BLaER1 treated with 17β-estradiol and CSF1 and Interleukin-3, amounts not matched to agents 10 nM and 100 nM (cell line): Measurements from ENCODE around the gene PARP8.
"Not testable (repeated sequence)": the region's sequence is repeated elsewhere in the genome, so short reads cannot be mapped to it uniquely, and the experiment has no call there.

Experiments used
- H3K27ac ChIP-seq, 11 experiments: shearing (Covaris generic); formaldehyde crosslinking; 2 replicates each; pipeline ENCODE4 v1.8.1; 2022
- H3K27me3 ChIP-seq, 11 experiments: shearing (Covaris generic); formaldehyde crosslinking; 2 replicates each; pipeline ENCODE4 v1.8.1; 2022
- H3K36me3 ChIP-seq, 11 experiments: shearing (Covaris generic); formaldehyde crosslinking; 2 replicates each; pipeline ENCODE4 v1.8.1; 2022
- H3K4me1 ChIP-seq, 10 experiments: shearing (Covaris generic); formaldehyde crosslinking; 2 replicates each; pipeline ENCODE4 v1.8.1; 2022
- H3K4me2 ChIP-seq, 11 experiments: shearing (Covaris generic); formaldehyde crosslinking; 2 replicates each; pipeline ENCODE4 v1.8.1; 2022
- H3K4me3 ChIP-seq, 10 experiments: shearing (Covaris generic); formaldehyde crosslinking; 2 replicates each; pipeline ENCODE4 v1.8.1; 2022
- H3K9ac ChIP-seq, 11 experiments: shearing (Covaris generic); formaldehyde crosslinking; 2 replicates each; pipeline ENCODE4 v1.8.1; 2022
- H3K9me3 ChIP-seq, 11 experiments: shearing (Covaris generic); formaldehyde crosslinking; replicated peaks in 1 of 11; 2 replicates each; pipeline ENCODE4 v1.8.1; 2022
- H4K20me1 ChIP-seq, 11 experiments: shearing (Covaris generic); formaldehyde crosslinking; 2 replicates each; pipeline ENCODE4 v1.8.1; 2022
- Cebpa-rat ChIP-seq, 11 experiments: shearing (Covaris generic); IDR thresholded peaks; 2 replicates each; pipeline ENCODE4 v1.8.1; 2022

PARP8 gene

GRCh38 chr5:50763351-50763750 is 96.9 kb downstream of the PARP8 start:
- peaks cover 13 to 94% (median 44%) of the 10 kb centered on the region in 11 experiments; a peak in 18 of 22 replicates for H3K36me3 ChIP-seq
- H3K4me1 ChIP-seq: no peaks in the 10 kb centered on the region
- no peak overlapping the region for H3K4me2 ChIP-seq
- no peak overlapping the region for H3K9ac ChIP-seq
- H3K27ac ChIP-seq: no peak overlapping the region
- H3K27me3 ChIP-seq: no peaks in the 10 kb centered on the region
- H4K20me1 ChIP-seq: peaks cover 0 to 3% (median 0%) of the 10 kb centered on the region in 11 experiments; a peak in 1 of 22 replicates
- H3K4me3 ChIP-seq: no peak overlapping the region
- TF ChIP-seq Cebpa-rat (IDR thresholded peaks at IDR 0.05): no peak
- H3K9me3 ChIP-seq: no peaks in the 10 kb centered on the region

- peaks cover 0 to 4% (median 0%) of the 10 kb centered on the region in 10 experiments; a peak in 1 of 20 replicates for H3K4me1 ChIP-seq
- H3K4me2 ChIP-seq: no peak overlapping the region
- H3K27ac ChIP-seq: no peak overlapping the region
- H3K36me3 ChIP-seq: peaks cover 13 to 94% (median 44%) of the 10 kb centered on the region in 11 experiments; a peak in 18 of 22 replicates
- H3K9ac ChIP-seq: no peak overlapping the region
- no peaks in the 10 kb centered on the region for H3K27me3 ChIP-seq
- no peak overlapping the region for H3K4me3 ChIP-seq
- no peaks in the 10 kb centered on the region for H3K9me3 ChIP-seq
- no peaks in the 10 kb centered on the region; a peak in 1 of 22 replicates for H4K20me1 ChIP-seq
- no peak for TF ChIP-seq Cebpa-rat (IDR thresholded peaks at IDR 0.05)
These were observed 97.4 kb downstream of the PARP8 start for GRCh38 chr5:50763846-50764245.

GRCh38 chr5:50766042-50766441 is 99.6 kb downstream of the PARP8 start:
- Histone ChIP-seq H3K9me3 (no peaks in the 10 kb centered on the region), H3K4me2 (no peak overlapping the region), H4K20me1 (no peaks in the 10 kb centered on the region; a peak in 1 of 22 replicates), H3K4me3 (no peak overlapping the region), H3K27ac (no peak overlapping the region), H3K4me1 (peaks cover 0 to 6% (median 0%) of the 10 kb centered on the region in 10 experiments; a peak in 1 of 20 replicates), H3K27me3 (no peaks in the 10 kb centered on the region), H3K9ac (no peak overlapping the region), H3K36me3 (peaks cover 16 to 89% (median 41%) of the 10 kb centered on the region in 11 experiments; a peak in 17 of 22 replicates)
- TF ChIP-seq Cebpa-rat (IDR thresholded peaks at IDR 0.05): no peak

- no peaks in the 10 kb centered on the region for H3K27me3 ChIP-seq
- H4K20me1 ChIP-seq: no peaks in the 10 kb centered on the region; a peak in 1 of 22 replicates
- no peak overlapping the region for H3K27ac ChIP-seq
- H3K4me1 ChIP-seq: peaks cover 0 to 6% (median 0%) of the 10 kb centered on the region in 10 experiments; a peak in 1 of 20 replicates
- no peaks in the 10 kb centered on the region for H3K9me3 ChIP-seq
- no peak overlapping the region for H3K4me3 ChIP-seq
- no peak overlapping the region for H3K4me2 ChIP-seq
- H3K9ac ChIP-seq: no peak overlapping the region
- TF ChIP-seq Cebpa-rat (IDR thresholded peaks at IDR 0.05): no peak
- peaks cover 14 to 89% (median 42%) of the 10 kb centered on the region in 11 experiments; a peak in 17 of 22 replicates for H3K36me3 ChIP-seq
These were observed 100.0 kb downstream of the PARP8 start for GRCh38 chr5:50766462-50766861.

- peaks cover 10 to 89% (median 42%) of the 10 kb centered on the region in 11 experiments; a peak in 19 of 22 replicates for H3K36me3 ChIP-seq
- no peak overlapping the region for H3K4me3 ChIP-seq
- H3K27ac ChIP-seq: no peak overlapping the region
- no peaks in the 10 kb centered on the region for H4K20me1 ChIP-seq
- no peaks in the 10 kb centered on the region for H3K27me3 ChIP-seq
- peaks cover 0 to 4% (median under 1%) of the 10 kb centered on the region in 11 experiments; a peak in 5 of 22 replicates for H3K9me3 ChIP-seq
- H3K4me1 ChIP-seq: peaks cover 0 to 6% (median 0%) of the 10 kb centered on the region in 10 experiments; a peak in 1 of 20 replicates
- no peak overlapping the region for H3K9ac ChIP-seq
- TF ChIP-seq Cebpa-rat (IDR thresholded peaks at IDR 0.05): no peak
- no peak overlapping the region for H3K4me2 ChIP-seq
These were observed 100.5 kb downstream of the PARP8 start for GRCh38 chr5:50766967-50767366.

- Histone ChIP-seq H3K9ac (no peak overlapping the region), H3K27me3 (no peaks in the 10 kb centered on the region), H4K20me1 (no peaks in the 10 kb centered on the region), H3K9me3 (peaks cover 2 to 9% (median 7%) of the 10 kb centered on the region in 11 experiments; a peak in 20 of 22 replicates), H3K4me2 (no peak overlapping the region), H3K4me3 (no peak overlapping the region), H3K4me1 (peaks cover 0 to 6% (median 0%) of the 10 kb centered on the region in 10 experiments; a peak in 1 of 20 replicates), H3K27ac (no peak overlapping the region), H3K36me3 (peaks cover 10 to 89% (median 42%) of the 10 kb centered on the region in 11 experiments; a peak in 20 of 22 replicates)
- TF ChIP-seq Cebpa-rat (IDR thresholded peaks at IDR 0.05): no peak
These were observed 101.2 kb downstream of the PARP8 start for GRCh38 chr5:50767588-50767987.

- H3K9ac ChIP-seq: no peak overlapping the region
- TF ChIP-seq Cebpa-rat (IDR thresholded peaks at IDR 0.05): no peak
- H3K4me1 ChIP-seq: peaks cover 0 to 6% (median 0%) of the 10 kb centered on the region in 10 experiments; a peak in 1 of 20 replicates
- H3K9me3 ChIP-seq: peaks cover 12 to 19% (median 17%) of the 10 kb centered on the region in 11 experiments
- peaks cover 15 to 89% (median 43%) of the 10 kb centered on the region in 11 experiments; a peak in 21 of 22 replicates for H3K36me3 ChIP-seq
- H3K27ac ChIP-seq: no peak overlapping the region
- H4K20me1 ChIP-seq: no peaks in the 10 kb centered on the region
- no peak overlapping the region for H3K4me3 ChIP-seq
- no peak overlapping the region for H3K4me2 ChIP-seq
- H3K27me3 ChIP-seq: no peaks in the 10 kb centered on the region
These were observed 102.2 kb downstream of the PARP8 start for GRCh38 chr5:50768634-50769033.

GRCh38 chr5:50770441-50770840 is 104.0 kb downstream of the PARP8 start:
- no peak overlapping the region for H3K27ac ChIP-seq
- peaks cover 25 to 88% (median 49%) of the 10 kb centered on the region in 11 experiments for H3K36me3 ChIP-seq
- H3K4me3 ChIP-seq: no peak overlapping the region
- H3K4me1 ChIP-seq: peaks cover 0 to 6% (median 0%) of the 10 kb centered on the region in 10 experiments; a peak in 1 of 20 replicates
- no peaks in the 10 kb centered on the region for H3K27me3 ChIP-seq
- no peak for TF ChIP-seq Cebpa-rat (IDR thresholded peaks at IDR 0.05)
- no peaks in the 10 kb centered on the region for H4K20me1 ChIP-seq
- peaks cover 30 to 37% (median 35%) of the 10 kb centered on the region in 11 experiments for H3K9me3 ChIP-seq
- no peak overlapping the region for H3K9ac ChIP-seq
- H3K4me2 ChIP-seq: no peak overlapping the region

- H3K4me2 ChIP-seq, H3K4me1 ChIP-seq, H3K9ac ChIP-seq, H3K27ac ChIP-seq, H3K27me3 ChIP-seq, H4K20me1 ChIP-seq, H3K4me3 ChIP-seq: not testable (repeated sequence)
- peaks cover 30 to 89% (median 49%) of the 10 kb centered on the region in 11 experiments for H3K36me3 ChIP-seq
- H3K9me3 ChIP-seq: peaks cover 31 to 38% (median 35%) of the 10 kb centered on the region in 11 experiments
These were observed 108.2 kb downstream of the PARP8 start for GRCh38 chr5:50774446-50775175.
